Suprapubic skin (tissue), 3 donors: Measurements from ENCODE around the gene SPOPL.

Source experiments
- POLR2AphosphoS5 ChIP-seq, 3 donors: sonication (generic); formaldehyde crosslinking; IDR thresholded peaks; one replicate each; pipeline ENCODE4 v1.6.1; 2017; ENCODE audit warnings: antibody characterized with exemption in 3 of 3
- TF ChIP-seq, protein P1 (sequence below), 2 donors: fragments of 200-600 bp in 1 of 2; fragments of 450-650 bp in 1 of 2; sonication (generic) in 1 of 2; IDR thresholded peaks; one replicate each; pipeline ENCODE4 v1.5.1; 2016 to 2019; ENCODE audit warnings: antibody characterized with exemption in 2 of 2, mild to moderate bottlenecking in 1 of 2, moderate library complexity in 1 of 2

GRCh38 chr2:138581909-138582308 lies 80.3 kb downstream of the SPOPL start:
- TF ChIP-seq, protein P1, sequence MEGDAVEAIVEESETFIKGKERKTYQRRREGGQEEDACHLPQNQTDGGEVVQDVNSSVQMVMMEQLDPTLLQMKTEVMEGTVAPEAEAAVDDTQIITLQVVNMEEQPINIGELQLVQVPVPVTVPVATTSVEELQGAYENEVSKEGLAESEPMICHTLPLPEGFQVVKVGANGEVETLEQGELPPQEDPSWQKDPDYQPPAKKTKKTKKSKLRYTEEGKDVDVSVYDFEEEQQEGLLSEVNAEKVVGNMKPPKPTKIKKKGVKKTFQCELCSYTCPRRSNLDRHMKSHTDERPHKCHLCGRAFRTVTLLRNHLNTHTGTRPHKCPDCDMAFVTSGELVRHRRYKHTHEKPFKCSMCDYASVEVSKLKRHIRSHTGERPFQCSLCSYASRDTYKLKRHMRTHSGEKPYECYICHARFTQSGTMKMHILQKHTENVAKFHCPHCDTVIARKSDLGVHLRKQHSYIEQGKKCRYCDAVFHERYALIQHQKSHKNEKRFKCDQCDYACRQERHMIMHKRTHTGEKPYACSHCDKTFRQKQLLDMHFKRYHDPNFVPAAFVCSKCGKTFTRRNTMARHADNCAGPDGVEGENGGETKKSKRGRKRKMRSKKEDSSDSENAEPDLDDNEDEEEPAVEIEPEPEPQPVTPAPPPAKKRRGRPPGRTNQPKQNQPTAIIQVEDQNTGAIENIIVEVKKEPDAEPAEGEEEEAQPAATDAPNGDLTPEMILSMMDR (IDR thresholded peaks at IDR 0.05) = no peak
- no peak for TF ChIP-seq POLR2AphosphoS5 (IDR thresholded peaks at IDR 0.05)
